ENCODE measurements around the gene BUD31.

GRCh38 chr7:99404235-99404976 lies 4.4 kb upstream of the BUD31 start:
- no peak for TF ChIP-seq POLR2A (IDR thresholded peaks at IDR 0.05)
- TF ChIP-seq, protein P1, sequence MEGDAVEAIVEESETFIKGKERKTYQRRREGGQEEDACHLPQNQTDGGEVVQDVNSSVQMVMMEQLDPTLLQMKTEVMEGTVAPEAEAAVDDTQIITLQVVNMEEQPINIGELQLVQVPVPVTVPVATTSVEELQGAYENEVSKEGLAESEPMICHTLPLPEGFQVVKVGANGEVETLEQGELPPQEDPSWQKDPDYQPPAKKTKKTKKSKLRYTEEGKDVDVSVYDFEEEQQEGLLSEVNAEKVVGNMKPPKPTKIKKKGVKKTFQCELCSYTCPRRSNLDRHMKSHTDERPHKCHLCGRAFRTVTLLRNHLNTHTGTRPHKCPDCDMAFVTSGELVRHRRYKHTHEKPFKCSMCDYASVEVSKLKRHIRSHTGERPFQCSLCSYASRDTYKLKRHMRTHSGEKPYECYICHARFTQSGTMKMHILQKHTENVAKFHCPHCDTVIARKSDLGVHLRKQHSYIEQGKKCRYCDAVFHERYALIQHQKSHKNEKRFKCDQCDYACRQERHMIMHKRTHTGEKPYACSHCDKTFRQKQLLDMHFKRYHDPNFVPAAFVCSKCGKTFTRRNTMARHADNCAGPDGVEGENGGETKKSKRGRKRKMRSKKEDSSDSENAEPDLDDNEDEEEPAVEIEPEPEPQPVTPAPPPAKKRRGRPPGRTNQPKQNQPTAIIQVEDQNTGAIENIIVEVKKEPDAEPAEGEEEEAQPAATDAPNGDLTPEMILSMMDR (IDR thresholded peaks at IDR 0.05): no peak
